ENCODE measurements around the gene ANK3. TPM values are rescaled to one million over a fixed set of nuclear protein-coding genes. Genes with fewer than 3 reads are reported as not detected.

The ANK3 gene
- total and polyA plus RNA-seq, 3 donors from 2014 or later = 23.5 to 39.9 (median 38.6) TPM

DNA sequence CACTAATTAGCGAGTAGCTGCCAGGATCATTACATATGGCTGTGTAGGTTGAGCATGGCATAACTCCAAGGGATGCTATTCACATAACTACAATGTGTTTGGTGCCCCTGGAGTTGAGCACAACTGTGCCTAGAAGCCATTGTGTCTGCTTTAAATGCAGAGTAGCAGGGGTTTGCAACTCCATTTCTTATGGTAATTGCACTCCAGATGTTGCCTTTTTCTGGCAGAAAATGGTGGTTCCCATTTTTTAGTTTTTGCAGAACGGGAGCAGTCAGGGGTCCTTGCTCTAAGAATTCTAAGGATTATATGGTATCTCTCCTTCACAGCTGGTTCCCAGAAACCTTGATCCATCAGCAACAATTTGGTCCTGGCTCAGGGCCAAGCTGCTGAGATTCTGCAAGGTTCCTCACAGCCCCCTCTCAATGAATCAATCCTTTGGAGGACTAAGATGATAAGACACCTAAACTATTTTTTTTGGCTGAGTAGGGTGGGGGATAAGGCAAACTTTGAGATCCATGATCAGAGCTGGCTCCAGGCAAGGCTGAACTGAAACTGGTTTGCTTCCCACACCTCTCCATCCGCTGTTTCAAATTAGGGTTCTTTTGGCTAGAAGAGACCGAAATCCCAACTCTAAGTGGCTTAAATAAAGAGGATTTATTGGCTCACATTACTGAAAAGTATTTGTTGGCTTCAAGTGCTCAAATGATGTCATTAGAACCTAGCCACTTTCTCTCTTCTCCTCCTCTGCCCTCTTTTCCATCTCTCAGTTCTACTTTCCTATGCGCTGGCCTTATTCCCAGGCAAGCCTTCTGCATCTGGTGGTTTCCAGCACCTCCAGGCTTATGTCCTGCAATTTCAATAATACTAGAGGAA lies 385.8 kb downstream of the ANK3 start:
- Histone ChIP-seq H3K36me3 (ENCODE audit: low read depth, missing control alignments) (no peaks in the 10 kb centered on the region), H3K9me3 (no peaks in the 10 kb centered on the region), H3K27ac (no peak overlapping the region), H3K4me3 (no peak overlapping the region), H3K4me1 (no peaks in the 10 kb centered on the region), H3K27me3 (no peaks in the 10 kb centered on the region)
- TF ChIP-seq CTCF (IDR thresholded peaks at IDR 0.05) = no peak
- no peak for TF ChIP-seq POLR2A (IDR thresholded peaks at IDR 0.05)
- DNase-seq = no peak
- intact Hi-C loops (cut with DNase I; ENCODE audit: low total_unique reads) = no loop called here
- WGBS, 2 donors = 55 to 58% methylated on average over 5 of the region's 5 CpGs

GRCh38 chr10:60000747-60001146 lies 388.9 kb downstream of the ANK3 start:
- Histone ChIP-seq H3K9me3 (no peaks in the 10 kb centered on the region), H3K27ac (no peak overlapping the region), H3K27me3 (no peaks in the 10 kb centered on the region), H3K4me1 (no peaks in the 10 kb centered on the region), H3K4me3 (no peak overlapping the region), H3K36me3 (ENCODE audit: low read depth, missing control alignments) (no peaks in the 10 kb centered on the region)
- no peak for DNase-seq
- TF ChIP-seq CTCF (IDR thresholded peaks at IDR 0.05) (no peak), POLR2A (IDR thresholded peaks at IDR 0.05) (no peak)
- intact Hi-C loops (cut with DNase I; ENCODE audit: low total_unique reads) = no loop called here
- WGBS, 2 donors = 92 to 94% methylated on average over 3 of the region's 3 CpGs

DNA sequence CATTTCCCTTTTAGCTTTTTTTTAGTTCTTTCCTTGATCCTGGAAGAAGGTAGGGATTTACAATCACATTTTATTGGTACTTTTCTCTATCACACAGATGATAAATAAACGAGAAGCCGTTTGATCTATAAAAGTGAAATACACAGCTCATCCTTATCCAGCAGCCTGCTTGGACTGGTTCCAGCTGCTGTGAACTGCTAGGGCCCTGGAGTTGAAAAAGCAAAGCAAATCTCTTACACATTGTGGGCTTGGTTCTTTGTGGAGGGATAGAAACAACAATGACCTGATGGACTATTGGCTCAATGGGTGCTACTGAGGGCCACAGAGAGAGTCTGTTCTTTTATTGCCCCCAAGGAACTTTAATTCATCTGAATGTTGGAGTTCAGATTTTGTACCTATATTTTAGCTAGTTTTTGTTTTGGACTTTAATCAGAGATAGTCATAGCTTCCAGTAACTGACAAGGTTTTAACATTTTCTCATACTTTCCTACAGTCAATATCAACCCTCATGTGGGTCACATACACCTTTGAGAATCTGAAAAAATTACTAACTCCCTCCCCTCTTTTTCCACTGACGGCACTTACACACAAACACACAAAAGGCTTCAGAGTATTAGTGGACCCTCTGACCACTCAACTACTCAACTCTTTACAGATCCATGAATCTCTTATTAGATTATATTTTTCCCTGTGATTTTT lies 391.7 kb downstream of the ANK3 start:
- Histone ChIP-seq H3K4me3 (no peak overlapping the region), H3K27ac (no peak overlapping the region), H3K27me3 (no peaks in the 10 kb centered on the region), H3K4me1 (no peaks in the 10 kb centered on the region), H3K9me3 (no peaks in the 10 kb centered on the region), H3K36me3 (ENCODE audit: low read depth, missing control alignments) (no peaks in the 10 kb centered on the region)
- peak; percentile 25 for DNase-seq
- intact Hi-C loops (cut with DNase I; ENCODE audit: low total_unique reads) = no loop called here
- 52 to 65% methylated on average over 3 of the region's 3 CpGs for WGBS, 2 donors
- TF ChIP-seq POLR2A (IDR thresholded peaks at IDR 0.05) (no peak), CTCF (IDR thresholded peaks at IDR 0.05) (no peak)

DNA sequence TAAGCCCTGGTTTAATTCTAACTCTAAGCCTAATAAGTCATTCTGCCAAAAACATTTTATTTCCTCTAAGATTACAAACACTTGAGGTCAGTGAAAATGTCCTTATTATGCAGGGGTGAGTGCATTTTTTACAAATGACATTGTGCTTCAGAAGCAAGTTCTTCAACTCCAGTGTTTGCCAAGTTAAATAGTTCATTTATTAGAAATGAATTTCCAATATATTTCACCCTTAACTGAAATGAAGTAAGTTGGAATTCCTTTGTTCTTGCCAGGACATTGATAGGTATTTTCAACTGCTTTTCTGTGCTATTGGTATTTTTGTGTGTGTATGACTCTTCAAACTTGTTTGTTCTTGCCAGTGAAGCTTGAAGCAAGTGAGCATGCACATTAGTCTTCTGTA lies 393.8 kb downstream of the ANK3 start:
- Histone ChIP-seq H3K4me1 (no peaks in the 10 kb centered on the region), H3K27me3 (no peaks in the 10 kb centered on the region), H3K9me3 (no peaks in the 10 kb centered on the region), H3K27ac (no peak overlapping the region), H3K4me3 (no peak overlapping the region), H3K36me3 (ENCODE audit: low read depth, missing control alignments) (no peaks in the 10 kb centered on the region)
- intact Hi-C loops (cut with DNase I; ENCODE audit: low total_unique reads) = no loop called here
- TF ChIP-seq POLR2A (IDR thresholded peaks at IDR 0.05) (no peak), CTCF (IDR thresholded peaks at IDR 0.05) (no peak)
- DNase-seq = no peak

All from testis (tissue), 3 donors.